ENCODE measurements around the gene SLC6A9. TPM values are rescaled to one million over a fixed set of nuclear protein-coding genes. Genes with fewer than 3 reads are reported as not detected.

SLC6A9 gene
- polyA plus RNA-seq, 3 donors = not detected

- WGBS (ENCODE audit: insufficient coverage) = 100% methylated on average over 1 of the region's 4 CpGs
- H3K4me2 ChIP-seq (replicated peaks; ENCODE audit: extremely low read depth, low read length, poor library complexity, severe bottlenecking) = no peak overlapping the region
- Mint-ChIP-seq H3K4me3 (no peak overlapping the region), H3K4me1 (no peaks in the 10 kb centered on the region), H3K9me3 (no peaks in the 10 kb centered on the region), H3K27me3 (ENCODE audit: low read depth in 3 of 3) (peaks cover 0 to 5% (median 4%) of the 10 kb centered on the region in 3 donors), H3K36me3 (no peaks in the 10 kb centered on the region), H3K27ac (no peak overlapping the region)
- TF ChIP-seq CTCF (IDR thresholded peaks at IDR 0.05) = no peak
- H3K4me1 ChIP-seq (ENCODE audit: control insufficient read depth in 1 of 2, insufficient read depth in 2 of 2, low read length in 2 of 2) = no peaks in the 10 kb centered on the region
- no peaks in the 10 kb centered on the region for H3K79me2 ChIP-seq (ENCODE audit: insufficient read depth, low read length)
- no peak overlapping the region for H3K9ac ChIP-seq (ENCODE audit: insufficient read depth, low read length, poor library complexity, severe bottlenecking)
- H3K4me3 ChIP-seq (replicated peaks in 1 of 3; ENCODE audit: low read depth in 2 of 3, low read length in 3 of 3) = no peak overlapping the region
- no peaks in the 10 kb centered on the region for H3K36me3 ChIP-seq (replicated peaks in 1 of 2; ENCODE audit: control insufficient read depth in 1 of 2, insufficient read depth in 2 of 2, low read length in 2 of 2)
- no peak overlapping the region for H3K27ac ChIP-seq (ENCODE audit: low read depth in 1 of 2, low read length in 2 of 2)
- H3K9me3 ChIP-seq (replicated peaks in 1 of 2; ENCODE audit: control insufficient read depth in 1 of 2, insufficient read depth in 1 of 2, low read length in 2 of 2) = no peaks in the 10 kb centered on the region
- H3K27me3 ChIP-seq (ENCODE audit: control insufficient read depth in 2 of 2, insufficient read depth in 2 of 2, low read length in 2 of 2) = no peaks in the 10 kb centered on the region
- H4K20me1 ChIP-seq (ENCODE audit: insufficient read depth, low read length) = no peaks in the 10 kb centered on the region
- intact Hi-C loops (cut with micrococcal nuclease) = no loop called here
- no peak for DNase-seq
- no peak overlapping the region for H2AFZ ChIP-seq (ENCODE audit: insufficient read depth, low read depth, low read length, poor library complexity, severe bottlenecking)
Observed at GRCh38 chr1:44060830-44061267, 29.6 kb upstream of the SLC6A9 start.

- H2AFZ ChIP-seq (ENCODE audit: insufficient read depth, low read depth, low read length, poor library complexity, severe bottlenecking) = no peak overlapping the region
- no peaks in the 10 kb centered on the region for H3K79me2 ChIP-seq (ENCODE audit: insufficient read depth, low read length)
- no peaks in the 10 kb centered on the region for H3K27me3 ChIP-seq (ENCODE audit: control insufficient read depth in 2 of 2, insufficient read depth in 2 of 2, low read length in 2 of 2)
- Mint-ChIP-seq H3K4me1 (no peaks in the 10 kb centered on the region), H3K27ac (no peak overlapping the region), H3K4me3 (no peak overlapping the region), H3K36me3 (no peaks in the 10 kb centered on the region), H3K27me3 (ENCODE audit: low read depth in 3 of 3) (peaks cover 0 to 2% (median 2%) of the 10 kb centered on the region in 3 donors), H3K9me3 (no peaks in the 10 kb centered on the region)
- H4K20me1 ChIP-seq (ENCODE audit: insufficient read depth, low read length) = no peaks in the 10 kb centered on the region
- intact Hi-C loops (cut with micrococcal nuclease) = no loop called here
- DNase-seq = no peak
- H3K4me1 ChIP-seq (ENCODE audit: control insufficient read depth in 1 of 2, insufficient read depth in 2 of 2, low read length in 2 of 2) = no peaks in the 10 kb centered on the region
- no peaks in the 10 kb centered on the region for H3K9me3 ChIP-seq (replicated peaks in 1 of 2; ENCODE audit: control insufficient read depth in 1 of 2, insufficient read depth in 1 of 2, low read length in 2 of 2)
- H3K9ac ChIP-seq (ENCODE audit: insufficient read depth, low read length, poor library complexity, severe bottlenecking) = no peak overlapping the region
- WGBS (ENCODE audit: insufficient coverage) = 100% methylated on average over 3 of the region's 5 CpGs
- H3K4me2 ChIP-seq (replicated peaks; ENCODE audit: extremely low read depth, low read length, poor library complexity, severe bottlenecking) = no peak overlapping the region
- TF ChIP-seq CTCF (IDR thresholded peaks at IDR 0.05) = no peak
- no peak overlapping the region for H3K4me3 ChIP-seq (replicated peaks in 1 of 3; ENCODE audit: low read depth in 2 of 3, low read length in 3 of 3)
- no peak overlapping the region for H3K27ac ChIP-seq (ENCODE audit: low read depth in 1 of 2, low read length in 2 of 2)
- no peaks in the 10 kb centered on the region for H3K36me3 ChIP-seq (replicated peaks in 1 of 2; ENCODE audit: control insufficient read depth in 1 of 2, insufficient read depth in 2 of 2, low read length in 2 of 2)
Observed at GRCh38 chr1:44059664-44060355, 28.5 kb upstream of the SLC6A9 start.

Measured in CD14-positive monocyte (primary cell).